ENCODE data around the gene PTPRM. TPM values are rescaled to one million over a fixed set of nuclear protein-coding genes. Genes with fewer than 3 reads are reported as not detected.
"Not testable (repeated sequence)": the region's sequence is repeated elsewhere in the genome, so short reads cannot be mapped to it uniquely, and the experiment has no call there.

PTPRM gene
- total RNA-seq, 1 donor from 2014 or later, result 256 TPM

DNA sequence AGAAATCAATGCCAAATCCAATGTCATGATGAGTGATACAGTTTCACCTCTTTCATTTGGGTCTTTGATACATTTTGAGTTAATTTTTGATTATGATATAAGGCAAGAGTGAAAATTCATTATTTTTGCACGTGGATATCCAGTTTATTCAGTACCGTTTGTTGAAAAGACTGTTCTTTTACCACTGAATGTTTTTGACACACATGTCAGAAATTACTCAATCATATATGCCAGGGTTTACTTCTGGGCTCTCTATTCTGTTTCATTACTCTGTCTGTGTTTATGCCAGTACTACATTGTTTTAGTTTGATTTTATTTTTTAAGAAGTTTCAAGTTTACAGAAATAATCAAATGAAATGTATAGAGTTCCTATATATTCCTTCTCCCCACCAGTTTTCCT lies 154.4 kb downstream of the PTPRM start:
- no peak for DNase-seq (ENCODE audit: extremely low read depth, low read depth, low spot score)

DNA sequence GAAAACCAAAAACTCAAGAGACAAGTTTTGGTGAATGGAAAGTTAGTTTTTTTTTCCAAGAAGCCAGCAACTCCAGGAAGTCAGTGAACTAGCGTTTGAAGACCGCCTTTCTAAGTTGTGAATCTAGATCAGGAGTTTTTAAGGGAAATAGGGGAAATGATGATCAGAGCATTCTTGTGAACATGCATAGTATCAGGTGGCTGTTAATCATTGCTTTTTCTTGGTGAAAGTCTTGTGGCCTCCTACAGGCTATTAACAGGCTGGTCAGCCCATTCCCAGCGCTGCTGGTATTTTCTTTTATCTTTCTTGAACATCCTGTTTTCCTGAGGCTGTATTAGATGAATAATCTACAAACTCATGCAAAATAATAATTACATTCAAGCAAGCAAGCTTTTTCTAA lies 155.8 kb downstream of the PTPRM start:
- no peak for DNase-seq (ENCODE audit: extremely low read depth, low read depth, low spot score)

DNA sequence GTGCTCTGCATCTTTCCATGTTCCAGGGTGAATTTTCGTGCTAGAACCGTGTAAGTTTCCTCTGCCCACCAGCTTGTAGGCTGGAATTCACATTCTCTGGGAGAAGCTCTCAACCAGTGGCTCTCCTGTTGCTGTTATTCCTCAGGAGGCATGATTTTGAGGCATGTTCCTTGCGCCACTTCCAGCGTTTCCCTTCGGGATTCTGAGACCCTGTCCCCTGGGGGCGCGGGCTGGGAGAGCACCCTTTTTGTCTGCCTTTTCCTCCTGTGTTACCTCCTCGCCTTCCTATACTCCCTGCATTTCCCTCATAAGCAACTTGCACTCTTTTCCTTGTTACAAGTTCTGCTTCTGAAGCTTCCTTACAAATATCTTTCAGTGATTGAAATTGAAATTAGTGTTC lies 156.4 kb downstream of the PTPRM start:
- DNase-seq (ENCODE audit: extremely low read depth, low read depth, low spot score), result no peak

DNA sequence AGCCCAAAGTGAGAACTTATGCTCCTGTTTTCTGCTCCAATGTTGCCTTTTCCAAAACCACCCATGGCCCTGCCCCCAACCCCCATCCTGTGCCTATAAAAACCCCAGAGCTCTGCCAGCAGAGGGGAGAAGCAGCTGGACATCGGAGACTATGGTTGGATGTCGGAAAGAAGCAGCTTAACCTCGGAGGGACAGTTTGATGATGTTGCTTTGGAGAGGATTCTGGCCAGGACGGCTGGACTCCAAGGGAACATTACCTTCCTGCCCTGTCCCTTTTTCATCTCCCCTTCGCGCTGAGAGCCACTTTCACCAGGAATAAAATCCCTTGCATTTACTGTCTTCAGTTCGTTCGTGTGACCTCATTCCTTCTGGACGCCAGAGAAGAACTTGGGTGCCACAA lies 158.4 kb downstream of the PTPRM start:
- DNase-seq (ENCODE audit: extremely low read depth, low read depth, low spot score), result no peak

DNA sequence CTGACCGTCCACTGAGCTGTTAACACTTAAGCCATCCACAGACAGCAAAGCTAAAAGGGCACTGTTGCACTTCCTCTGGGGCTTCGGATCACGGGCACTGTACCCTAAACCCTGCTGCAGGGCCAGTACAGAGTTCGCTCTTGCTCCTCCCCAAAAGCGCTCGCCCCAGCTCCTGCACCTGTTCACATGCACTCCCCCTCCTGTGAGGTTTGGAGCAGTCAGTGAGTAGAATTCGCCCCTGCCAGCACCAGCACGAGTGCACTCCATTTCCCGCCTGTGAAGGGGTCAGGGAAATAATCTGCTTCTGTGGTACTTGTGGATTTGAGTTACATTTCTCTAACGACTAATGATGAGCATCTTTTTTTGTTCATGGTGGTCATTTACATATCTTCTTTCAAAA lies 158.8 kb downstream of the PTPRM start:
- no peak for DNase-seq (ENCODE audit: extremely low read depth, low read depth, low spot score)

DNA sequence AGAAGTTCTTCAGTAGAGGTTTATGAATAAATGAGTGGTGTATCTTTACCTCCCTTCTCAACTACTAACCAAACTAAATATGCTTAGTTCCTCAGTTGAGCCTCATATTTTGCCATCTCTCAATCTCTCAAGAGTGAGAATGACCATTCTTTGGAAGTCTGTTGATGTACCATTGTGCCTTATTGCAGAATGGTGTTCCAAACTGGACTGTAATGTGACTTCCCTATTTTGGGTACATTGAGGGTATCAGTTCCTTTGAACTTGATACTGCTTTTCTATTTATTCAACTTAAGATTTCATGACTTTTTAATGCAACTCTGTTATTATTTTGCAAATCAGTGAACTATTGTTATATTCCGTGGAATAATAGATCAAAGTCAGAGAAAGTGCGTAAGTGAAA lies 159.4 kb downstream of the PTPRM start:
- no peak for DNase-seq (ENCODE audit: extremely low read depth, low read depth, low spot score)

DNA sequence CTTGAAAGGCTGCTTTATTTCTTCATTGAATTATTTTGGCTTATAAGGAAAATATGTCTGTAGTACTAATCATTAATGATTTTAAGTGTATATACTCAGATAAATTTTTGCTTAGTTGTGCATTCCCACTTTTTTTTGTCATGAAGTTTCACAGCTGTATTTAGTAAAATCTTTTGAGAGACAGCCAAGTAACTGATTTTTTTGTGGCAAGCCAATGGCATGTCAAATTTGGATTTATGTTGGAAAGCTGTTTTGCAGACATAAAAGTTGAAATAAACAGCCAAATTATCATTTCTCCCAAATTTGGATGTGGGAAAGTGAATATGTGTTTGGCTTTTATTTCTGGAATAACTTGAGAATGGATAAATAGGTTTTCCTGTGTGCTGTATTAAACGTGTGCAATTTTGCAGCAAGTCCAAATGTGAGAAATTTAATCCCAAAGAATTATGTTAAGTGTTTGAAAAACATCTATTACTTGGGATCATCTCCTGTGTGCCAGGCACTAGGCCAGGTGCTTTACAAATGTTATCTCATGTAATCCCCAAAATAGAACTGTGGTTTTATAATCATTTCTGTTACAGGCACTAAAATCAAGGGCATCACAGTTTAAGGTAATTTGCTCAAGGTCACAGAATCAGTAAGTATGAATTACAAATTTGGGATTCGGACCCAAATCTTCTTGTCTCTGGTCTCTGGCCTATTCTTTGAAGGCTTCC lies 160.4 kb downstream of the PTPRM start:
- no peak for DNase-seq (ENCODE audit: extremely low read depth, low read depth, low spot score)

DNA sequence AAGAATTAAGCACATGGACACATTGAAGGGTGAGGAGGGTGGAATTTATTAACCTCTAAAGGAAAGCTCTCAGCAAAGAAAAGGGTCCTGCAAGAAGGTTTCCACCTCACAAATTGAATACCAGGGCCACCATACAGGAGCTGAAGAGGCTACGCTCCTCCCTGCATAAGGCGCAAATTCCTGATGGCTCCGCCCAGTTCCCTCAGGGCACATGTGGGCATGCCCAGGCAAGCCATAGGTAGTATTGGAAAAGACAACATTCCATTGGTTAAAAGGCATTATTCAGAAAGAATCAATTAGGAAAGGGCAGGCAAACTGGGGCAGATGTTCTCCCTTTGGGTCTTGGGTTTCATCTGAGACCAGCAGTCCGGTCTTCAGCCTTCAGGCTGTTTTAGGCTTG lies 161.2 kb downstream of the PTPRM start:
- DNase-seq (ENCODE audit: extremely low read depth, low read depth, low spot score), result no peak

DNA sequence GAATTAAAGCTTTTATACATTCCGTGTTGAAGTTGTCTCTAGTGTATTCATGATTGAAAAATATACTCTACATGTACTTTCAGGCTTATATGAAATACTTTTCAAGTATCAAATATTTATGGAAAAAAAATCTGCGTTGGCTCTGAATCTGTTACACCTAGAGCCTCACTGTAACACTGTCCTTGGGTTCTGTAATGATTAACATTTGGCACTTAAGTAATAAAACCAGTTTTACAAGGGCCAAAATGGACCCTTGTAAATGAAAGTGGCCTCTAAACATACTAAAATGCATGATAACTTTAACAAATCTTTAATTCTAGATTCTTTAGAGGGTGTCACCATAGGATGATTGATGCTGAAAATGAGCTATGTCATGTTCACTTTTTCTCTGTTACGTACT lies 162.8 kb downstream of the PTPRM start:
- DNase-seq (ENCODE audit: extremely low read depth, low read depth, low spot score), result no peak

DNA sequence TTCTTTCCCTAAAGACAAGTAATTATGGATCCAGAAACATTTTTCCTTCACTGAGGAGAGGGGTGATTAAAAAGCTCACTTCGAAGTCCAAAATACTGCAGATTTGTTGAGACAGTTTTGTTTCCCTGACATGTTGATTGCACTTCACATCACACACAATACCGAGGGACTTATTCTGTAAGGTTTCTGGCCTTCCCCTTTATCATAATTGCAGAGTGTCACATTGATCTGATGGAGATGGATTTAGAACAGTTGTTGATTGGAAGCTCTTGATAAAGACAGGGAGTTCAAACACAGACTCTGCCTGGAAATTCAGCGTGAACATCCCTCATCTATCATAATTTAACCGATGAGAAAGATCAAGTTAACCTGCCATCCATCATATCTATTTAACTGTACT lies 163.6 kb downstream of the PTPRM start:
- no peak for DNase-seq (ENCODE audit: extremely low read depth, low read depth, low spot score)

DNA sequence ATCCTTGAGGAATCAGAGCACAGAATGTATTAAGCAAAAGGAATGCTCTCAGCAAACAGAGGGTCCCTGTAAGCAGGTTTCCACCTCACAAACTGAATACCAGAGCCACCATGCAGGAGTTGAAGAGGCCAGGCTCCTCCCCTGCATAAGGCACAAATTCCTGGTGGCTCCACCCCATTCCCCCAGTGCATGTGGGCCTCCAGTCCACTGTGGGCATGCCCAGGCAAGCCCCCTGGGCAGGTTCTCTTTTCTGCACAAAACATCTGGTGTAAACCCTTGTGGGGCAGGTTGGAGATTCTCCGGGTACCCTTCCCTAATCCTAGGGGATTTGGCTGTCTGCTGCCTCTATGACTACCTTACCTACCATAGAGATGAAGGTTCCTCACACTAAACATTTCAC lies 166.5 kb downstream of the PTPRM start:
- DNase-seq (ENCODE audit: extremely low read depth, low read depth, low spot score), result no peak

DNA sequence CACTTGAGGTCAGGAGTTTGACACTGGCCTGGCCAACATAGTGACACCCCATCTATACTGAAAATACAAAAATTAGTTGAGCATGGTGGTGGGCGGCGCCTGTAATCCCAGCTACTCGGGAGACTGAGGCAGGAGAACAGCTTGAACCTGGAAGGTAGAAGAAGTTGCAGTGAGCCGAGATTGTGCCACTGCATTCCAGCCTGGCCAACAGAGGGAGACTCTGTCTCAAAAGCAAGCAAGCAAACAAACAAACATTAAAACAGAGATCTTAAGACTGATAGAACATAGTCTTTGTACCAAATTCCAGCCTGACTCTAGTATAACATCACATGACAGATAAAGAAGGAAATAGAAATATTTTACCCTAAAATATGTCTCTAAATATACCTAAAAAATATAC lies 168.1 kb downstream of the PTPRM start:
- no peak for DNase-seq (ENCODE audit: extremely low read depth, low read depth, low spot score)

DNA sequence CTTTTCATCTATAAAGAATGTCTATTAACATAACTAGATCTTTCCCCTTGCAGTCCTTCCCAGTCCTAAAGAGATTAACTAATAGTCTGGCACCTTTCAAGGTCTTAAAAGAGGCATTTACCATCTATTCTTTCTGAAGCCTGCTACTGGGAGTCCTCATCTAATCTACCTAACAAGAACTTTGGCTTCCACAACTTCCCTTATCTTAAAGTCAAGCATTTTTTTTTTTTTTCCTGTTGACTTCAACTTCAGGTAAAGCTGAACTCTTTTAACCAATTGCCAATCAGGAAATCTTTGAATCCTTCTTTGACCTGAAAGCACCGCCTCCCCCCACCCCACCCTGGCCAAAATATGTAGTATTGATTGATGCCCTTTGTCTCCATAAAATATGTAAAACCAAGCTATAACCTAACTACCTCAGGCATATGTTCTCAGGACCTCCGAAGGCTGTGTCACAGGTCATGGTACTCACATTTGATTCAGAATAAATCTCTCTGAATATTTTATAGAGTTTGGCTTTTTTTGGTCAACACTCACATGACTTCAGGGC lies 168.6 kb downstream of the PTPRM start:
- no peak for DNase-seq (ENCODE audit: extremely low read depth, low read depth, low spot score)

DNA sequence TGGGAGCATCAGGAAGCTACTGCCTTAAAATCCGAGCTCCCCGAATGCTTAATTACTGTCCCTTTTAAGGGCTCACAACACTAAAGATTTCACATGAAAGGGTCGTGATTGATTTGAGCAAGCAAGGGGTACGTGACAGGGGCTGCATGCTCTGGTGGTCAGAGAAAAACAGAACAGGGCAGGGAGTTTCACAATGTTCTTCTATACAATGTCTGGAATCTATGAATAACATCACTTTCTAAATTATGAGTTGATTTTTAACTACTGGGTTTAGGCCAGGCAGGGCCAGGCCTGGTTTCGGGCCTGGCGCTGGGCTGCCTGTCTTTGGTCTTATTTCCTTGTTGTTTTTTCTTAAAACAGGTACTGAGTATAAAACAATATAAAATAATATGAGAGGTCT lies 169.4 kb downstream of the PTPRM start:
- not testable (repeated sequence) for DNase-seq (ENCODE audit: extremely low read depth, low read depth, low spot score)

DNA sequence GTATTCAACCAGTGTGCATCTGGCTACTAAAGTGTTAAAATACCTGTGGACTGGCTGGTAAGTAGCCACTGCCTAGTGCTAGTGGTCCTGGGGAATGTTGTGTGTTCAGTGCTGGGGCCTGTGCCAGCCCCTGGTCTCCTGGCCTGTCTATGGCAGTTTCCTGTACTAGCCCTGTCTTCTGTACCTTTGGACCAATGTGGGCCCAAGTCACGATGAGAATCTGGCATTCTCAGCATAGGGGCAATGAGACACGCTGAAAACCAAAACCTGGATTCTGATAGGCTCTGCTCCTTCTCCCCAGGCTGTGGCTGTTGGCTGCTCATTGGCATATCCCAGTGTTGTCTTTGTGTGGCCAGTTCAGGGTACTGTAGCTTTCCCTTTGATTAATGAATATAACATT lies 170.4 kb downstream of the PTPRM start:
- DNase-seq (ENCODE audit: extremely low read depth, low read depth, low spot score), result no peak

DNA sequence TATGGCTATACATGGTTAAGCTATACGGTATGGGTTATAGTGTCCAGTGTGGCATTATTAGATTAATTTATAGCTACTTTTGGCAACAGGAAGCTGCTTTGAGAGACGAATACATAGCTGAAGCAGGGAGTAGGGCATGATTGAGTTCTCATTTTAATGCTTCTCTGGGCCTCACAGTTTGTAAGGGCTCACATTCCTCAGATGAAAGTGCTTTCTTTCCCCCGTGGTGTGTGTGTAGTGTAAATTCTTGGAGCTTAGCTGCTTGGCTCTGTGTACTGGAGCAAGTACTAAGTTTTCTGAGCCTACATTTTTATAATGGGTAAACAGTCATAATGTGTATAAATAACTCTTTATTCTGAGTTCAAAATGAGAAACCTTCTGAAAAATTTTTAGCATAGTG lies 173.7 kb downstream of the PTPRM start:
- no peak for DNase-seq (ENCODE audit: extremely low read depth, low read depth, low spot score)

DNA sequence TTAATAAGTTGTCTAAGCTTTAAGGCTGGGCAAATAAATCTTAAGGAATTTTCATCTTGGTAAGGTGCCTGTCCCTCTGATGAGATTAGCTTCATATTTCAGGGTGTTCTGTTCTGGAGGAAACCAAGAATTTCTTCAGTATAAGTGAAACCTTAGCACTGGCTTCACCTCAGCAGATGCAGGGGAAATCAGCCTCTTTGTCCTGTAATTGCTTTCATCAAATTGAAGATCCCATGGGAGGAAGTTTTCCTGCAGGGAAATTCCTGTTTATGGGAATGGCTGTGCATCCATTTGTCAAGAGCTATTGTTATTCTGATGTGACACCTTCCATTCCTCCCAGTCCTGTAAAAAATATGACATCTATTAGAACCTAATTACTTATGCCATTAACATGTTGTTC lies 174.5 kb downstream of the PTPRM start:
- no peak for DNase-seq (ENCODE audit: extremely low read depth, low read depth, low spot score)

DNA sequence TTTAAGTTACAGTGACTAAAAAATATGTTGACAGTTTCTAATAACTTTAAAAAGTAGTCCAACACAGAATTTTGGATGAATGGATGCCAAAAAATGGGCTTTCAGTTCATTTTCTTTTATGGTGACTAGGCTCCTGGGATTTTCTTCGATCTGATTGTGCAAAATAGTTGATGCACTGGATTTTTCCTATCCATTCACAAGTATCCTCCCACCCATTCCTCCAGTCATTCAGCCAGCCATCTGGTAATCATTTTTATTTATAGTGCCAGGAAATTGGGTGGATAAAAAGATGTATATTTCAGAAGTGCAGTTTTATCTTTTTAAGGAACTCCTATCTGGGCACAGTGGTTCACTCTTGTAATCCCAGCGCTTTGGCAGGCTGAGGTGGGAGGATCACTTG lies 175.1 kb downstream of the PTPRM start:
- no peak for DNase-seq (ENCODE audit: extremely low read depth, low read depth, low spot score)

DNA sequence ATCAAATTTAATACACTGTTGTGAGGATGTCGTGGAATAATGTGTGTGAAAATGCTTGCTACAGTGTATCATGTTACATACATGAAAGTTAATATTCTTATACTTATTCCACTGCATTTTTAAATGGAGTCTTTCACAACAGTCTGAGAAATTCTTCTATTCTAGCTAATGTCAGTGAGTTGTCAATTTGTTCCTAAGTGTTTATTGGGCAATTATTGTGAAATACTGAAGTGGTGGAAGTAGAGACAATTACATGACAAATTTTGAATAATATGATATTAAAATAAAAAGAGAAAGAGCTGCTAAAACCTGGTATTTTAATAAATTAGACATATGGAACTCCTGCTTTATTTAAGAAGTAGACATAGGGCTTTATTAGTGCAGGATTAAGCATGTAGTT lies 176.1 kb downstream of the PTPRM start:
- DNase-seq (ENCODE audit: extremely low read depth, low read depth, low spot score), result no peak

DNA sequence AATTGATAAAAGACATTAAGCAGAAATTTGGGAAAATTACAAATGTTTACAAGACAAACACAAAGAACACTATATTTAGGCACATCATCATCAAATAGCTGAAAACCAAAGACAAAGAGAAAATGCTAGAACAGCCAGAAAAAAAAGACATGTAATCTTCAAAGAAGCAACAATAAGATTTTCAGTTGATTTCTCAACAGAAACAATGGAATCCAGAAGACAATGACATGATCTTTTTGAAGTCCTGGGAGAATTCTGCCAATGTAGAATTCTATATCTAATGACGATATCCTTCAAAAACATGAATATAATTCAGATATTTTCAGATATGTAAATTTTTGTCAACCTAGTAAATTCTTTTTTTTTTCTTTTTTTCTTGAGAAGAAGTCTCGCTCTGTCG lies 179.0 kb downstream of the PTPRM start:
- no peak for DNase-seq (ENCODE audit: extremely low read depth, low read depth, low spot score)

DNA sequence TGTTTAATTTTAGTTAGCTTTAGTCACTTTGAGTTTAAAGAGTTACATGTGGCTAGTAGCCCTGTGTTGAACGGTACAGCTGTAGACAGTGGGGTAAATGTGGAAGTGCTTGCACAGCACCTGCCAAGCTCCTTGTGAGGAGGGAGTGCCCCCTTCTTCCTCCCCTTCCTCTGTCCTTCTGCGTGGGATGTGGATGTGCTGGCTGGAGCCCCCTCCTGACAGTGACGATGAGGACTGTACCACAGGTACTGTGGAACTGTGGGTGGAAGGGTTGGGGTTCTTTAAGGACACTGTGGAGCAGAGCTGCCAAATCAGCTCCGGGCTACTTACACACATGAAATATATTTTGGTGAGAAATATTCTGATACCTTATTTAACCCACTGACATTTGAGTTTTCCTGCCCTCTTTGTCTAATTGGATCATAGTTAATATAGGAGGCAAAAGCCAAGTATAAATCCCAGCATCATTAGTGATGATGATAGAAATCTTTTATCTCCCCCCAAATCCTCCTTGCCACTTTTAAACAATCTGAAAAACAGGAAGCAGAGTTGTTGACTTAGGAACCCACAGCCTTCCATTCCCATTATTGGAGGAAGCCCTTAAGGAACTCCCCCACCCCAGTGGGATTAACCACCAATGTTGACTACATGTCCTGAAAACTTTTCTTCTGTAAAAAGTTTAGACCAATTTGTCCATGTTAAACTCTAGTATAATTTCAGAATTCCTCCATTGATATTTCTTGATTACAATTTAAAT lies 181.3 kb downstream of the PTPRM start:
- no peak for DNase-seq (ENCODE audit: extremely low read depth, low read depth, low spot score)

DNA sequence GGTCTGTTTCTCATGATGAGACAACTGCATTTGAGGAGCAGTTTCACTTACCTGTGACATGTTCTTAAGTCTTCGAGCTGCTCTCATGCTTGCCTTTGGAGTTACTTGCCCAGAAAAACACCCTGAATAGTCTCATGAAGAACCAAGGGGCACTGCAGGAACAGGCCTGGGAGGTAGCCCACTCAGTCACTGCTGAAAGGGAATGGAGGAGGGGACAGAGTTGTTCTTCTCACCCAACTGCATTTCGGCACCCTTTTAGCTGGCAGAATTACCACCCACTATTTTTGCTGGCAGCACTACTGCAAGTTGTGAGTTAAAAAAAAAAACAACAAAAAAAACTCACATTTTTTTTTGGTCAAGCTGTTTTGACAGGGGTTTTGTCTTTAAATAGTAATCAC lies 181.9 kb downstream of the PTPRM start:
- no peak for DNase-seq (ENCODE audit: extremely low read depth, low read depth, low spot score)

All from glomerular endothelial cell (primary cell).